Heart right ventricle (tissue), 16 donors: ENCODE data around the gene MT1G. TPM values are rescaled to one million over a fixed set of nuclear protein-coding genes. Genes with fewer than 3 reads are reported as not detected.

ENCODE experiments used
- ATAC-seq, 8 donors: fragments of 200-7000 bp; cut with Tn5 transposase; one replicate each; pipeline ENCODE4 v1.9.1; 2020; ENCODE audit warnings: mild to moderate bottlenecking in 8 of 8, moderate library complexity in 8 of 8, moderate number of reproducible peaks in 1 of 8
- DNase-seq, 2 donors: peaks; one replicate each; pipeline ENCODE4 v3.0.0-alpha.2; 2020
- H3K27ac ChIP-seq, 10 donors: fragments of 200-600 bp; sonication (generic) in 2 of 10; one replicate each; pipeline versions ENCODE4 v1.5.0 to v1.8.0; 2020 to 2022; ENCODE audit warnings: mild to moderate bottlenecking in 3 of 10
- H3K27me3 ChIP-seq, 7 donors: fragments of 200-600 bp; one replicate each; pipeline ENCODE4 v1.8.0; 2021 to 2022; ENCODE audit warnings: mild to moderate bottlenecking in 2 of 7
- H3K36me3 ChIP-seq, 9 donors: fragments of 200-600 bp; sonication (generic) in 1 of 9; one replicate each; pipeline versions ENCODE4 v1.5.0 to v1.8.0; 2020 to 2022; ENCODE audit warnings: mild to moderate bottlenecking in 2 of 9
- H3K4me1 ChIP-seq, 9 donors: fragments of 200-600 bp; sonication (generic) in 1 of 9; one replicate each; pipeline versions ENCODE4 v1.5.0 to v1.8.0; 2020 to 2022; ENCODE audit warnings: mild to moderate bottlenecking in 4 of 9
- H3K4me3 ChIP-seq, 10 donors: fragments of 200-600 bp; sonication (generic) in 2 of 10; one replicate each; pipeline versions ENCODE4 v1.5.0 to v1.8.0; 2020 to 2022; ENCODE audit warnings: mild to moderate bottlenecking in 7 of 10, moderate library complexity in 2 of 10
- H3K9me3 ChIP-seq, 11 donors: fragments of 200-600 bp in 10 of 11; sonication (generic) in 2 of 11; one replicate each; pipeline versions ENCODE4 v1.5.0 to v1.8.0; 2013 to 2022; ENCODE audit warnings: mild to moderate bottlenecking in 2 of 11, control low read depth in 1 of 11, moderate library complexity in 1 of 11
- WGBS, 2 donors: extraction: QIAGEN DNeasy Blood & Tissue Kit; methylation state at CpG; one replicate each; pipeline ENCODE4 v1.1.7; 2013; ENCODE audit warnings: inconsistent platforms in 1 of 2; 5-methylcytosine and 5-hydroxymethylcytosine counted together
- intact Hi-C, 10 donors: fragments of 100-400 bp; cut with DNase I; formaldehyde crosslinking; loops; one replicate each; pipeline versions ENCODE4 v1.11.1 to v1.14.2; 2022
- polyA plus RNA-seq, 2 donors: library from polyadenylated mRNA; stranded (reverse); fragments of 200-250 nt; gene quantifications; one replicate each; pipeline ENCODE4 v1.2.3, GENCODE V29; 2013
- total RNA-seq, 10 donors: library from RNA; stranded (reverse); fragmentation: NEBNext Ultra II Directional in 3 of 10; extraction: Animal tissue kit (Norgen Biotek cat#: 25700) in 3 of 10; gene quantifications; one replicate each; pipeline versions ENCODE4 v1.2.1 to v1.2.4, GENCODE V29; 2021 to 2023
- TF ChIP-seq, protein P1 (sequence below), 9 donors: fragments of 200-600 bp; sonication (generic) in 2 of 9; IDR thresholded peaks; one replicate each; pipeline versions ENCODE4 v1.5.0 to v1.8.0; 2021 to 2022; ENCODE audit warnings: antibody characterized with exemption in 9 of 9, mild to moderate bottlenecking in 5 of 9, moderate library complexity in 1 of 9
- donor health status: Arrhythmogenic right ventricular cardiomyopathy.
- donor health status: ischemic (EF 13 %, LVEDD 7.1; RV severe dilation, severe dysfunction).
- donor health status: healthy with polysubstance abuse.
- donor health status: DM: no; HTN: yes; CAD: no.
- donor health status: DM: no; HTN: no; CAD: no.
- donor health status: ischemic (EF 25% LVEDD 6.9; RV normal size, moderate dysfunction).
- donor health status: ischemic (EF 25% LVEDD 5.7; RV mildly dilated, moderate dysfunction).
- donor health status: healthy.
- donor health status: DM: yes; HTN: yes; CAD: no.
- donor health status: Ischemic cardiomyopathy.
- donor health status: ischemic (EF 35%, LVEDD 5.7; RV mildly dilated, moderate dysfunction).
- donor health status: nonischemic (EF 11% LVEDD 7.7; RV severe dilation, severe dysfunction).
- donor health status: DM: yes; HTN: yes; CAD: no.
- donor health status: PGD.
- donor health status: ischemic (EF 29% LVEDD 5.4; RV normal size, mild dysfunction).
- donor health status: nonischemic (EF 23%, LVEDD 6.1; RV moderate dilation, normal function).

The MT1G gene
- total and polyA plus RNA-seq, 12 donors: 0.95 to 9.0 (median 2.3) TPM; not detected in 6

DNA sequence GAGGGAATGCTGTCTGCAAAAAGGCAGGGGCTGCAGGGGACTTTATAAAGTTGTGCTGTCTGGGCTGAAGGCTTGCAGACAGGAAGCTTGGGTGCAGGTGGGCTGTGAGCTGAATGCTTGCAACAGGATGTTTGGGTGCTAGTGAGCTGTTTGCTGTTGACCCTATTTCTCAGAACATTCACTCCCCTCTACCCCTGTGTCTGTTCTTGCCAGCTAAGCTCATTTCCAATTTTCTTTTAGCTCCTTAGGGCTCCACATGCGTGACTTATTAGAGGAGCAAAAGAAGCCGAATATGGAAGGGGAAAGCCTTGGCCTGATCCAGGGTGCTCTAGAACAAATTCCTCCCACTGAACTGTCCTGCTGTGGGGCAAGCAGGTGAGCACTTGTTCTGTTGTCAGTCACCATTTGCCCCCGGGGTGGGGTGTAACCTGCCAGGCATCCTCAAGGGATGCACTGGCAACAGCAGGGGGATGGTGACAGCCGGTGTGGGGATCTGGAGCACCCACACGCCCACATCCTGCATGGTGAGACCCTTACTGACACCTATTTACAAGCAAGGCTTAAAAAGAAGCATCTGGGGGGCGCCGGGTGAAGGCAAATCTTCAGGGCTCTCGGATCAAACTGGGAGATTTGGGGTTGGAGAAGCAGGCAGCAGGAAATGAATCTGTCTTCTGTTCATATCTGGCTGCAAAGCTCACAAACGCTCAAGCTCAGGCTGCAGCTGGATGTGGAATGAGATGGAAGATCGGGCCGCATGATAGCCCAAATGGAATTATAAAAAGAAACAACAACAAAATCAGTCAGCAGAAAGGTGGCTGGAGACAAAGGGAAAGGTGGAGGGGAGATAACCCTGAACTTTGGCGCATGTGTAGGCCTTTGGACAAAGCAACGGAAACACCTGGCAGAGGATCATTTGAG is 40.9 kb upstream of the MT1G start:
- no peak overlapping the region for H3K4me3 ChIP-seq
- peak overlapping the region in 1 of 10 donors; percentile 64 for H3K27ac ChIP-seq
- H3K27me3 ChIP-seq: no peaks in the 10 kb centered on the region
- H3K9me3 ChIP-seq: no peaks in the 10 kb centered on the region
- TF ChIP-seq, protein P1, sequence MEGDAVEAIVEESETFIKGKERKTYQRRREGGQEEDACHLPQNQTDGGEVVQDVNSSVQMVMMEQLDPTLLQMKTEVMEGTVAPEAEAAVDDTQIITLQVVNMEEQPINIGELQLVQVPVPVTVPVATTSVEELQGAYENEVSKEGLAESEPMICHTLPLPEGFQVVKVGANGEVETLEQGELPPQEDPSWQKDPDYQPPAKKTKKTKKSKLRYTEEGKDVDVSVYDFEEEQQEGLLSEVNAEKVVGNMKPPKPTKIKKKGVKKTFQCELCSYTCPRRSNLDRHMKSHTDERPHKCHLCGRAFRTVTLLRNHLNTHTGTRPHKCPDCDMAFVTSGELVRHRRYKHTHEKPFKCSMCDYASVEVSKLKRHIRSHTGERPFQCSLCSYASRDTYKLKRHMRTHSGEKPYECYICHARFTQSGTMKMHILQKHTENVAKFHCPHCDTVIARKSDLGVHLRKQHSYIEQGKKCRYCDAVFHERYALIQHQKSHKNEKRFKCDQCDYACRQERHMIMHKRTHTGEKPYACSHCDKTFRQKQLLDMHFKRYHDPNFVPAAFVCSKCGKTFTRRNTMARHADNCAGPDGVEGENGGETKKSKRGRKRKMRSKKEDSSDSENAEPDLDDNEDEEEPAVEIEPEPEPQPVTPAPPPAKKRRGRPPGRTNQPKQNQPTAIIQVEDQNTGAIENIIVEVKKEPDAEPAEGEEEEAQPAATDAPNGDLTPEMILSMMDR (IDR thresholded peaks at IDR 0.05): no peak
- H3K36me3 ChIP-seq: no peaks in the 10 kb centered on the region
- ATAC-seq (no peak), DNase-seq (no peak)
- 65 to 68% methylated on average over 13 of the region's 13 CpGs for WGBS, 2 donors
- no peaks in the 10 kb centered on the region for H3K4me1 ChIP-seq
- intact Hi-C loops: loop anchor here in 4 of 10 donors (10.0 kb wide), 2 partner anchors 134 to 194 kb away; no protein-coding TSS in a partner anchor

DNA sequence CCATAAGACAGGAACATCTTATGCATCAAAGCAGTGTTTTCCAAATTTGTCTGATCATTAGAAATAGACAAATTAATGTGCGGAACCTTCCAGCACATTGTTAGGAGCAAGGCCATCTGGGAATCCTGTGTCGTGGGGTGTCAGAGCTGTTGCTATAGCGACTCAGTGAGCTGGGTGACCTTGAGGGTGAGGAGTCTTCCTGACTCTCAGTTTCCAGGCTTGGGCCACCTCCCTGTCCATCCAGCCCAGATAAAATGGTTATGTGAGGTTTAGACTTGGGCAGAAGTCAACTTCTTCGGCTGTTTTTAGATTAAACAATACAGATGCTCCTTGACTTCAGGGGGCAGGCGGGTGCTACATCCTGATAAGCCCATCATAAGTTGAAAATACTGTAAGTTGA is 35.0 kb upstream of the MT1G start:
- H3K4me3 ChIP-seq: no peak overlapping the region
- no peak for ATAC-seq
- WGBS, 2 donors: 81 to 89% methylated on average over 5 of the region's 5 CpGs
- no peak for DNase-seq
- intact Hi-C loops: loop anchor here (1.0 to 10.0 kb wide), 14 partner anchors 29 to 191 kb away; no protein-coding TSS in a partner anchor
- peaks cover 0 to 4% (median 0%) of the 10 kb centered on the region in 11 donors for H3K9me3 ChIP-seq
- H3K27ac ChIP-seq: no peak overlapping the region
- H3K4me1 ChIP-seq: peaks cover 0 to 9% (median 0%) of the 10 kb centered on the region in 9 donors
- H3K36me3 ChIP-seq: no peaks in the 10 kb centered on the region
- H3K27me3 ChIP-seq: no peaks in the 10 kb centered on the region
- TF ChIP-seq, protein P1 (IDR thresholded peaks at IDR 0.05): no peak

DNA sequence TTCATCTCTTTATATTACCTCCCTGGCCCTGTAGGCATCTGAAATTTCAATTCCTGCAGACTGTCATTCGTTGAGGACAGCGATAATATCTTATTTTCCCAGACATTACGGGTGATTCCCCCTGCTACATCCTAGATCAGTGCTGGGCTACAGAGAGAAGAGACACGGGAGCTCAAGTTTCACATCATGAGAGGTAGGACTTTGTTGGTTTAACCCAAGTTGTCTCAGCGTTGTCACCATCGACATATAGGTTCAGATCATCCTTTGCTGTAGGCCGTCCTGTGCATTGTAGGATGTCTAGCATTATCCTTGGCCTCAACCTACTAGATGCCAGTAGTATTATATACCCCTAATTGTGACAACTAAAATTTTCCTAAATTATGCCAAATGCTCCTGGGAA is 33.7 kb upstream of the MT1G start:
- Histone ChIP-seq H3K9me3 (peaks cover 0 to 10% (median 0%) of the 10 kb centered on the region in 11 donors), H3K27me3 (no peaks in the 10 kb centered on the region), H3K27ac (no peak overlapping the region), H3K4me3 (no peak overlapping the region), H3K36me3 (no peaks in the 10 kb centered on the region), H3K4me1 (peaks cover 0 to 9% (median 0%) of the 10 kb centered on the region in 9 donors)
- WGBS, 2 donors: 85 to 88% methylated on average over 7 of the region's 7 CpGs
- peak in 2 of 8 donors; percentile 29 to 31 for ATAC-seq
- TF ChIP-seq, protein P1 (IDR thresholded peaks at IDR 0.05): no peak
- no peak for DNase-seq
- intact Hi-C loops: loop anchor here in 9 of 10 donors (2.0 to 10.0 kb wide), 7 partner anchors 99 to 189 kb away; no protein-coding TSS in a partner anchor

DNA sequence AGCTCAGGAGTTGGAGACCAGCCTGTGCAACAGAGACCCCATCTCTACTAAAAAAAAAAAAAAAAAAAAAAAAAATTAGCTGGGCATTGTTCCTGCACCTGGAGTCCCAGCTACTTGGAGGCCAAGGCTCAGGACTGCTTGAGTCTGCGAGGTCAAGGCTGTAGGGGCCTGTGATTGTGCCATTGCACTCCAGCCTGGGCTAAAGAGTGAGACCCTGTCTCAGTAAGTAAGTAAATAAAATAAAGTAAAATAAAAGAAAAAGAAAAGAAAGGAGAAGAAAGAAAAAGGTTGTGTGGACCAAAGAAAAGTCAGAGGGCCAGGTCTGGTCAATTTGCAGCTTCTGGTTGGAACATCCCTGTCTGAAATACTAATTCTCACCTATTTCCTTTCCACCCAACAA is 32.8 kb upstream of the MT1G start:
- Histone ChIP-seq H3K36me3 (no peaks in the 10 kb centered on the region), H3K4me3 (no peak overlapping the region), H3K9me3 (peaks cover 0 to 10% (median 0%) of the 10 kb centered on the region in 11 donors), H3K4me1 (peaks cover 0 to 9% (median 0%) of the 10 kb centered on the region in 9 donors), H3K27ac (no peak overlapping the region), H3K27me3 (no peaks in the 10 kb centered on the region)
- intact Hi-C loops: loop anchor here in 9 of 10 donors (1.0 to 10.0 kb wide), 8 partner anchors 98 to 188 kb away; no protein-coding TSS in a partner anchor
- WGBS, 2 donors: 92 to 95% methylated on average over 1 of the region's 1 CpG
- no peak for ATAC-seq
- TF ChIP-seq, protein P1 (IDR thresholded peaks at IDR 0.05): no peak
- no peak for DNase-seq
